Right lobe of liver (tissue), 6 donors: ENCODE data around the gene LGALS8. TPM values are rescaled to one million over a fixed set of nuclear protein-coding genes. Genes with fewer than 3 reads are reported as not detected.

Experiments
- ATAC-seq, 4 donors: fragments of 200-7000 bp; cut with Tn5 transposase; one replicate each; pipeline ENCODE4 v1.9.1; 2020; ENCODE audit warnings: mild to moderate bottlenecking in 4 of 4, moderate library complexity in 4 of 4
- DNase-seq, 3 donors: peaks; one replicate each; pipeline ENCODE4 v3.0.0-alpha.2; 2020
- H3K27ac ChIP-seq, 3 donors: fragments of 200-600 bp; one replicate each; pipeline ENCODE4 v1.8.0; 2022
- H3K27me3 ChIP-seq, 2 donors: fragments of 200-600 bp; one replicate each; pipeline ENCODE4 v1.8.0; 2022
- H3K36me3 ChIP-seq, 4 donors: fragments of 200-600 bp; sonication (generic) in 1 of 4; one replicate each; pipeline versions ENCODE4 v1.5.1 to v1.8.0; 2017 to 2022; ENCODE audit warnings: control low read depth in 1 of 4
- H3K4me1 ChIP-seq, 4 donors: fragments of 200-600 bp; sonication (generic) in 1 of 4; one replicate each; pipeline versions ENCODE4 v1.5.1 to v1.8.0; 2017 to 2022; ENCODE audit warnings: control low read depth in 1 of 4
- H3K4me3 ChIP-seq, 3 donors: fragments of 200-600 bp; one replicate each; pipeline ENCODE4 v1.8.0; 2022
- H3K9me3 ChIP-seq, 4 donors: fragments of 200-600 bp; sonication (generic) in 1 of 4; one replicate each; pipeline versions ENCODE4 v1.5.1 to v1.8.0; 2017 to 2022; ENCODE audit warnings: control low read depth in 1 of 4
- CTCF ChIP-seq, 4 donors: fragments of 200-600 bp in 3 of 4; fragments of 450-650 bp in 1 of 4; IDR thresholded peaks; one replicate each; pipeline versions ENCODE4 v1.5.1 to v1.8.0; 2016 to 2022; ENCODE audit warnings: antibody characterized with exemption in 4 of 4, mild to moderate bottlenecking in 2 of 4
- POLR2A ChIP-seq: fragments of 450-650 bp; IDR thresholded peaks from one replicate; pipeline ENCODE4 v1.6.1; 2017; ENCODE audit warnings: antibody characterized with exemption, mild to moderate bottlenecking
- WGBS: methylation state at CpG from one replicate; pipeline ENCODE4 v1.1.6; 2018; ENCODE audit warnings: low coverage, low lambda C conversion rate; ENCODE audit not compliant: insufficient coverage; ENCODE audit errors: missing lambda C conversion rate; 5-methylcytosine and 5-hydroxymethylcytosine counted together
- intact Hi-C, 2 donors: fragments of 100-400 bp; cut with DNase I; formaldehyde crosslinking; loops; one replicate each; pipeline versions ENCODE4 v1.11.2 to v1.14.1; 2022
- total RNA-seq, 6 experiments: library from RNA; depleted of rRNA in 2 of 6; stranded (reverse); fragments of >200 nt in 2 of 6; fragmentation: NEBNext Ultra II Directional in 3 of 6; extraction: Animal tissue kit (Norgen Biotek cat#: 25700) in 3 of 6; gene quantifications; one replicate each; pipeline versions ENCODE4 v1.1.0 to v1.2.4, GENCODE V29; 2016 to 2023
- donor health status: DM: no; HTN: yes; CAD: no.
- donor health status: DM: no; HTN: no; CAD: no.
- donor health status: DM: no; HTN: no; CAD: no.
- donor health status: DM: no; HTN: yes; CAD: no.
- donor health status: DM: no; HTN: yes; CAD: no.

LGALS8 gene
- total RNA-seq, 6 experiments from 2014 or later, result 30.4 to 69.3 (median 42.3) TPM

GRCh38 chr1:236540813-236541465 is 17.2 kb downstream of the LGALS8 start:
- WGBS, result 54% methylated on average over 4 of the region's 4 CpGs
- peak; percentile 50 to 78 (median 60) for ATAC-seq
- intact Hi-C loops, result no loop called here
- TF ChIP-seq POLR2A (no peak), CTCF (IDR thresholded peaks at IDR 0.05) (no peak)
- H3K36me3 ChIP-seq, result peaks cover 7 to 70% (median 31%) of the 10 kb centered on the region in 4 donors
- no peaks in the 10 kb centered on the region for H3K27me3 ChIP-seq
- DNase-seq, result no peak
- H3K9me3 ChIP-seq, result no peaks in the 10 kb centered on the region
- peaks cover 0 to 7% (median 2%) of the 10 kb centered on the region in 4 donors for H3K4me1 ChIP-seq
- H3K4me3 ChIP-seq, result no peak overlapping the region
- no peak overlapping the region for H3K27ac ChIP-seq

- H3K36me3 ChIP-seq, result peaks cover 7 to 74% (median 36%) of the 10 kb centered on the region in 4 donors
- no peaks in the 10 kb centered on the region for H3K4me1 ChIP-seq
- no peaks in the 10 kb centered on the region for H3K27me3 ChIP-seq
- DNase-seq, result no peak
- WGBS, result 93% methylated on average over 4 of the region's 4 CpGs
- ATAC-seq, result no peak
- H3K27ac ChIP-seq, result no peak overlapping the region
- intact Hi-C loops, result no loop called here
- no peak overlapping the region for H3K4me3 ChIP-seq
- TF ChIP-seq POLR2A (no peak), CTCF (IDR thresholded peaks at IDR 0.05) (no peak)
- no peaks in the 10 kb centered on the region for H3K9me3 ChIP-seq
These were observed 17.9 kb downstream of the LGALS8 start for GRCh38 chr1:236541710-236542109.

GRCh38 chr1:236543065-236543669 is 19.4 kb downstream of the LGALS8 start:
- Histone ChIP-seq H3K27ac (no peak overlapping the region), H3K4me3 (no peak overlapping the region), H3K36me3 (peaks cover 10 to 78% (median 41%) of the 10 kb centered on the region in 4 donors), H3K27me3 (no peaks in the 10 kb centered on the region), H3K4me1 (no peaks in the 10 kb centered on the region), H3K9me3 (no peaks in the 10 kb centered on the region)
- WGBS, result 82% methylated on average over 8 of the region's 16 CpGs
- TF ChIP-seq CTCF (IDR thresholded peaks at IDR 0.05) (no peak), POLR2A (no peak)
- intact Hi-C loops, result no loop called here
- DNase-seq (no peak), ATAC-seq (peak in 2 of 4 donors; percentile 18 to 38)

GRCh38 chr1:236545621-236546169 is 21.9 kb downstream of the LGALS8 start:
- no peak for TF ChIP-seq POLR2A
- no peak for TF ChIP-seq CTCF (IDR thresholded peaks at IDR 0.05)
- no peak for ATAC-seq
- Histone ChIP-seq H3K36me3 (peaks cover 7 to 85% (median 46%) of the 10 kb centered on the region in 4 donors), H3K9me3 (no peaks in the 10 kb centered on the region), H3K27ac (no peak overlapping the region), H3K27me3 (no peaks in the 10 kb centered on the region), H3K4me3 (no peak overlapping the region), H3K4me1 (no peaks in the 10 kb centered on the region)
- intact Hi-C loops, result no loop called here
- no peak for DNase-seq
- WGBS, result 55% methylated on average over 3 of the region's 3 CpGs
